ENCODE results near the gene FKBP11.

DNA sequence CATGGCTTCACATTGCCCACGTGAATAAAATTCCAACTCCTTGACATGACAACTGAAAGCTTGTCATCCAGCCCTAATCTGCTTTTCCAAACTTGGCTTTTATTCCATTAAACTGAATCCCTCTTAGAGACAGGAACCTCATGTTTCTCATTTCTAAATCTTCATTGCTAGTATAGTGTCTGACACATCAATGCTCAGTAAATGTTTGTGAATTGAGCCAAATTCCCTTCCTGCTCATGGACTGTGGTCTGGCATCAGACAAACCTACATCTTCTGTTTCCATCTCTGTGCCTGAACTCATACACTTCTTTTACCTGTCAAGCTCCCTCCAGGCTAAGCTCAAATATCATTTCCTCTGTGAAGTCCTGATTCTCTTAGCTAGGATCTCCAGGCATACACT is 4.3 kb upstream of the FKBP11 start:
- TF ChIP-seq, protein P1, sequence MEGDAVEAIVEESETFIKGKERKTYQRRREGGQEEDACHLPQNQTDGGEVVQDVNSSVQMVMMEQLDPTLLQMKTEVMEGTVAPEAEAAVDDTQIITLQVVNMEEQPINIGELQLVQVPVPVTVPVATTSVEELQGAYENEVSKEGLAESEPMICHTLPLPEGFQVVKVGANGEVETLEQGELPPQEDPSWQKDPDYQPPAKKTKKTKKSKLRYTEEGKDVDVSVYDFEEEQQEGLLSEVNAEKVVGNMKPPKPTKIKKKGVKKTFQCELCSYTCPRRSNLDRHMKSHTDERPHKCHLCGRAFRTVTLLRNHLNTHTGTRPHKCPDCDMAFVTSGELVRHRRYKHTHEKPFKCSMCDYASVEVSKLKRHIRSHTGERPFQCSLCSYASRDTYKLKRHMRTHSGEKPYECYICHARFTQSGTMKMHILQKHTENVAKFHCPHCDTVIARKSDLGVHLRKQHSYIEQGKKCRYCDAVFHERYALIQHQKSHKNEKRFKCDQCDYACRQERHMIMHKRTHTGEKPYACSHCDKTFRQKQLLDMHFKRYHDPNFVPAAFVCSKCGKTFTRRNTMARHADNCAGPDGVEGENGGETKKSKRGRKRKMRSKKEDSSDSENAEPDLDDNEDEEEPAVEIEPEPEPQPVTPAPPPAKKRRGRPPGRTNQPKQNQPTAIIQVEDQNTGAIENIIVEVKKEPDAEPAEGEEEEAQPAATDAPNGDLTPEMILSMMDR (IDR thresholded peaks at IDR 0.05), result no peak
- TF ChIP-seq POLR2AphosphoS5 (IDR thresholded peaks at IDR 0.05), result no peak

Data from transverse colon (tissue), 4 donors.